Measurements from ENCODE around the gene TPH1.

GRCh38 chr11:18064450-18065054, 18.5 kb upstream of the TPH1 start:
- TF ChIP-seq CTCF (conservative IDR thresholded peaks at IDR 0.05; ENCODE audit: low read length) (no peak), EZH2phosphoT487 (IDR thresholded peaks at IDR 0.05; ENCODE audit: borderline replicate concordance) (no peak)

Measured in Loucy (cell line).